Activated B cell treated with CpG ODN at 0.5 μM for 24 hours (primary cell): ENCODE measurements around the gene CCNK. TPM values are rescaled to one million over a fixed set of nuclear protein-coding genes. Genes with fewer than 3 reads are reported as not detected.

Source experiments
- ATAC-seq: fragments of 200-7000 bp; cut with Tn5 transposase; one replicate; pipeline ENCODE4 v1.10.0; 2021; ENCODE audit warnings: low read depth, mild to moderate bottlenecking, moderate library complexity
- CTCF ChIA-PET: fragments of 350-600 bp; sonication (Branson Sonifier 250); formaldehyde crosslinking; loops from one replicate; lab custom pipeline; 2021; ENCODE audit warnings: antibody characterized with exemption; lab: Charles Lee
- POLR2A ChIA-PET: fragments of 350-600 bp; sonication (Branson Sonifier 250); formaldehyde crosslinking; loops from one replicate; lab custom pipeline; 2021; ENCODE audit warnings: antibody characterized with exemption; lab: Charles Lee
- DNase-seq: peaks from one replicate; pipeline ENCODE4 v3.0.0; 2022
- H3K27ac Mint-ChIP-seq: one replicate; pipeline ENCODE4 v1.8.0; 2020; ENCODE audit warnings: mixed read lengths
- H3K27me3 Mint-ChIP-seq: one replicate; pipeline ENCODE4 v1.8.0; 2021; ENCODE audit warnings: mixed read lengths
- H3K36me3 Mint-ChIP-seq: one replicate; pipeline ENCODE4 v1.8.0; 2021; ENCODE audit warnings: low read depth, mixed read lengths
- H3K4me1 Mint-ChIP-seq: one replicate; pipeline ENCODE4 v1.8.0; 2021; ENCODE audit warnings: mixed read lengths
- H3K4me3 Mint-ChIP-seq: one replicate; pipeline ENCODE4 v1.8.0; 2020; ENCODE audit warnings: mild to moderate bottlenecking, mixed read lengths
- H3K9me3 Mint-ChIP-seq: one replicate; pipeline ENCODE4 v1.8.0; 2020; ENCODE audit warnings: mixed read lengths
- intact Hi-C: fragments of 100-400 bp; cut with micrococcal nuclease; formaldehyde crosslinking; loops from one replicate; pipeline ENCODE4 v1.15.1; 2024
- total RNA-seq: library from RNA; stranded (reverse); gene quantifications from 2 replicates; pipeline ENCODE4 v1.2.3, GENCODE V29; 2022
- TF ChIP-seq, protein P1 (sequence below): fragments of 200-600 bp; IDR thresholded peaks from one replicate; pipeline ENCODE4 v1.8.0; 2022; ENCODE audit warnings: antibody characterized with exemption, mild to moderate bottlenecking

CCNK gene
- total RNA-seq, 1 donor from 2014 or later: 79.2 TPM

DNA sequence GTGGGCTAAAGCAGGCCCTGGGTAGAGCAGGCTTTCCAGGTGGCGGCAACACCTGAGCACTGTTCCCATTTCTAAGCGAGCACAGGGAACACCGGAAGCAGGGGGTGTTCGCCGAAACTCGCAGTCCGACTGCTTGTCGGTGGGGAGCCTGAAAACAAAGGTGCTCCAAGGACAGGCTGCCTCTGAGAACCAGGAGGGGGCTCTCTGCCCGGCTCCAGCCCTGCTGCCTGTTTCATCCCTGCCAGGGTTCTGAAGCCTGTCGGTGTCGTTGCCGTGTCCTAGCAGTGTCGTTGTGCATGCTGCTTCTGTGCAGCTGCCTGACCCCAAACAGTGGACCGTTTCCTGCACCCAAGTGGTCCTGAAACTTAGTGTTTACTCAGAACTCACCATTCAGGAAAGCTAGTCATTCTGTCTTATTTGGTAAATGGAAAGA lies 21.8 kb downstream of the CCNK start:
- H3K27ac Mint-ChIP-seq: no peak overlapping the region
- H3K36me3 Mint-ChIP-seq: peaks cover 94% of the 10 kb centered on the region

DNA sequence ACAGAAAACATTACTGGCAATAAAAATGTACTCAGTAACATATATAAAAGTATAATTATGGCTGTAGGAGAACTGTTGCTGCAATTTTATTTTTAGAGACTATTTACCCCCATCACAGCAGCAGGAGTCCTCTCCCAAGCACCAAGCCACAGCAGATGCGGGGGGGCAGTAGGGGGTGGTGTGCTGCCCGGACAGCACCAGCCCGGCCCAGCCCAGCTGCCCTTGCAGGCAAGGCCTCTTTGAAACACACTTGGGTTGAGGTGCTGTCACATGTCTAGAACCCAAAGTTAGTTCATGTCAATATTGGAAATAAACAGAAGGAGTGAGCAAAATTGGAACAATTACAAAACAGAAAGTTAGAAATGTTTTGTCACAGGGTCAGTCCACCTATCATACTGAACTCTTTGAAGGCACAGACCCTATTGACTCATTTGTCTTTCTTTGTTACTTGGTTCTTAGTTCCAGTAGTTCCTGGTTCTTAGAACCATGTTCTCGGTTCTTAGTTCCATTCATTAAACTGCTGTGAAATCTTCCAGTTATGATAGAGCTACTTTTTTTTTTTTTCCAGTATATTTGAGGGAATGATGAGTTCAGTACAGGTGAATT lies 22.7 kb downstream of the CCNK start:
- H3K27me3 Mint-ChIP-seq: no peaks in the 10 kb centered on the region
- POLR2A ChIA-PET: no interaction called here
- H3K36me3 Mint-ChIP-seq: peaks cover 95% of the 10 kb centered on the region
- TF ChIP-seq, protein P1, sequence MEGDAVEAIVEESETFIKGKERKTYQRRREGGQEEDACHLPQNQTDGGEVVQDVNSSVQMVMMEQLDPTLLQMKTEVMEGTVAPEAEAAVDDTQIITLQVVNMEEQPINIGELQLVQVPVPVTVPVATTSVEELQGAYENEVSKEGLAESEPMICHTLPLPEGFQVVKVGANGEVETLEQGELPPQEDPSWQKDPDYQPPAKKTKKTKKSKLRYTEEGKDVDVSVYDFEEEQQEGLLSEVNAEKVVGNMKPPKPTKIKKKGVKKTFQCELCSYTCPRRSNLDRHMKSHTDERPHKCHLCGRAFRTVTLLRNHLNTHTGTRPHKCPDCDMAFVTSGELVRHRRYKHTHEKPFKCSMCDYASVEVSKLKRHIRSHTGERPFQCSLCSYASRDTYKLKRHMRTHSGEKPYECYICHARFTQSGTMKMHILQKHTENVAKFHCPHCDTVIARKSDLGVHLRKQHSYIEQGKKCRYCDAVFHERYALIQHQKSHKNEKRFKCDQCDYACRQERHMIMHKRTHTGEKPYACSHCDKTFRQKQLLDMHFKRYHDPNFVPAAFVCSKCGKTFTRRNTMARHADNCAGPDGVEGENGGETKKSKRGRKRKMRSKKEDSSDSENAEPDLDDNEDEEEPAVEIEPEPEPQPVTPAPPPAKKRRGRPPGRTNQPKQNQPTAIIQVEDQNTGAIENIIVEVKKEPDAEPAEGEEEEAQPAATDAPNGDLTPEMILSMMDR: no peak
- no peaks in the 10 kb centered on the region for H3K4me1 Mint-ChIP-seq
- CTCF ChIA-PET: no interaction called here
- no peaks in the 10 kb centered on the region for H3K9me3 Mint-ChIP-seq
- ATAC-seq (no peak), DNase-seq (no peak)
- intact Hi-C loops: no loop called here
- H3K27ac Mint-ChIP-seq: no peak overlapping the region
- no peak overlapping the region for H3K4me3 Mint-ChIP-seq

More for the DNA sequence above, 21.8 kb downstream of the CCNK start:
- ATAC-seq: no peak
- DNase-seq: no peak
- no peak overlapping the region for H3K4me3 Mint-ChIP-seq
- TF ChIP-seq, protein P1: no peak
- ChIA-PET POLR2A (no interaction called here), CTCF (no interaction called here)
- no peaks in the 10 kb centered on the region for H3K27me3 Mint-ChIP-seq
- H3K9me3 Mint-ChIP-seq: no peaks in the 10 kb centered on the region
- intact Hi-C loops: no loop called here
- no peaks in the 10 kb centered on the region for H3K4me1 Mint-ChIP-seq

DNA sequence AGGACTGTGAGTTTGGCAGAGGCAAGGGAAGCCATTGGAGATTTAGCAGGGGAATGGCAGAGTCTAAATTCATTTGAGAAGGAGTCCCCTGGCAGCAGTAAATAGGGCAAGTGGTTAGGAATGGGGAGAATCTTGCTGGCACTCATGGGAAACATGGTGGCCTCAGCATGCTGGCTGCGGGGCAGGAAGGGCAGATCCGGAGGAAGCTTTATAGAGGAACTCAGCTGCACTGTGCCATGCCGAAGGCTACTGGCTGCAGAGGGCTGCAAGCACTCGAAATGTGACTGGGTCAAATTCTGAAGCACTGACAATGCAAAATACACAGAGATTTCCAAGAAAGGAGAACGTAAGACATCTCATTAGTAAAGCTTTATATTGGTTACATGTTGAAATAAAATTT lies 23.9 kb downstream of the CCNK start:
- intact Hi-C loops: no loop called here
- no peak overlapping the region for H3K4me3 Mint-ChIP-seq
- CTCF ChIA-PET: no interaction called here
- no peak overlapping the region for H3K27ac Mint-ChIP-seq
- no peaks in the 10 kb centered on the region for H3K4me1 Mint-ChIP-seq
- POLR2A ChIA-PET: no interaction called here
- no peaks in the 10 kb centered on the region for H3K9me3 Mint-ChIP-seq
- H3K27me3 Mint-ChIP-seq: no peaks in the 10 kb centered on the region
- ATAC-seq: no peak
- DNase-seq: no peak
- TF ChIP-seq, protein P1: no peak
- peaks cover 97% of the 10 kb centered on the region for H3K36me3 Mint-ChIP-seq

DNA sequence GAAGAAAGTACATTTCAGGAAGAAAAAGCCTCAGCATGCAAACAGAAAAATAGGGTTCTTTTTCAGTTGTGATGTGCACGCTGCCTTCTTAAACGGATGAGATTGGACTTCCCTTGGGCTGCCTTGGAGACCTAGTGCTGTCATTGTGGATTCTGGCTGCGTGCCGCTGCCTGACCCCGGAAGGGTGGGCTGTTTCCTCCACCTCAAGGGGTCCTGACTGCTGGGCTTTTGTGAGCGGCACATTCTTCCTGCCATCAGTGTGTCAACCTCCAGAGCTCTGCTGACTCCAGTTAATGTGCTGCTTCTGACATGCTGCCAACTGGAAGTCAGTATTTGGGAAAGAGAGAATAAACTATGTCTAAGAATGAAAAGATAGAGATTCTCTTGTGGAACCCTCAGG lies 25.1 kb downstream of the CCNK start:
- H3K27me3 Mint-ChIP-seq: no peaks in the 10 kb centered on the region
- H3K36me3 Mint-ChIP-seq: peaks cover 92% of the 10 kb centered on the region
- CTCF ChIA-PET: no interaction called here
- H3K4me3 Mint-ChIP-seq: no peak overlapping the region
- POLR2A ChIA-PET: no interaction called here
- no peak overlapping the region for H3K27ac Mint-ChIP-seq
- intact Hi-C loops: no loop called here
- ATAC-seq (no peak), DNase-seq (no peak)
- no peaks in the 10 kb centered on the region for H3K4me1 Mint-ChIP-seq
- no peaks in the 10 kb centered on the region for H3K9me3 Mint-ChIP-seq
- TF ChIP-seq, protein P1: no peak

DNA sequence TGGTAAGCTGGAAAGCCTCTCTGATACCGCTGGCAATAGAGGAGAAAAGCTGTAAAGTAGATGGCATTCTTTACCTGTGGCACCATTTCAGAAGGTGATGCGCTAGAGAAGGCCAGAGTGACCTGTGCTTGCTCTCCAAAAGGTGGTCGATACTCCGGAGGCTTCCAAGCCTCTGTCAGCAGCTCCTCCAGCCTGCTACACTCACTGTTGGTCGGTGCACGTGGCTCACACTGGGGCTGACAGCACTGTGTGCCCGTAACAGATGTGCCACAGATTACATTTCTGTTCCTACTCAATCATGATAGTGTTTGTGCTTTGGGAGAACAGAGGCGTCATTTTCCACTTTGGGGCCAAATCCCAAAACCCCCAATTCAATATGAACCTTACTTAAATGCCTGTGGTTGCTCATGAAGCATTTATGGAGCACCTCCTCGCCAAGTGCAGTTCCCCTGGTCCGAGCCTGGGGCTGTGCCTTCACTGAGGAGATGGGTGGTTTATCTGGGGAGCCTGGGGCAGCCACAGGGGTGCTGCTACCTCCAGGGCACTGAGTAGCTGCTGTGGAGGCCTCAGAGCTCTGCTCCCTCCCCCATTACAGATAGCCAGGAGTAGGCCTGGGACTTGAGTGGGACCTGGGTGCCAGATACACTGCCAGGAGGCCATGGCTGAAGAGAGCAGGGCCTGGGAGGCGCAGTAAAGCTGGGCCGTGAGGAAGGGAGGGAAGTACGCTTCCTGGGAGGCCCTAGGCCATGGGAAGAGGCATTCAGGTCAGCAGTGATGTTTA lies 26.8 kb downstream of the CCNK start:
- CTCF ChIA-PET: no interaction called here
- H3K36me3 Mint-ChIP-seq: peaks cover 83% of the 10 kb centered on the region
- H3K4me3 Mint-ChIP-seq: no peak overlapping the region
- H3K9me3 Mint-ChIP-seq: no peaks in the 10 kb centered on the region
- TF ChIP-seq, protein P1: no peak
- no peaks in the 10 kb centered on the region for H3K27me3 Mint-ChIP-seq
- no peak for ATAC-seq
- intact Hi-C loops: no loop called here
- POLR2A ChIA-PET: no interaction called here
- H3K4me1 Mint-ChIP-seq: no peaks in the 10 kb centered on the region
- no peak overlapping the region for H3K27ac Mint-ChIP-seq
- no peak for DNase-seq
